Forelimb muscle (tissue), 1 donor: ENCODE data around the gene ZC3HAV1. TPM values are rescaled to one million over a fixed set of nuclear protein-coding genes. Genes with fewer than 3 reads are reported as not detected.
"Not testable (repeated sequence)": the region's sequence is repeated elsewhere in the genome, so short reads cannot be mapped to it uniquely, and the experiment has no call there.

ENCODE experiments used
- DNase-seq: peaks from one replicate; pipeline ENCODE4 v3.0.0-alpha.2; 2013; ENCODE audit warnings: low read depth
- polyA plus RNA-seq: library from polyadenylated mRNA; unstranded; fragments of 120-200 nt; gene quantifications from one replicate; pipeline ENCODE4 v1.2.1, GENCODE V29; 2013; ENCODE audit not compliant: insufficient read length

The ZC3HAV1 gene
- polyA plus RNA-seq, 1 donor = 9.7 TPM

DNA sequence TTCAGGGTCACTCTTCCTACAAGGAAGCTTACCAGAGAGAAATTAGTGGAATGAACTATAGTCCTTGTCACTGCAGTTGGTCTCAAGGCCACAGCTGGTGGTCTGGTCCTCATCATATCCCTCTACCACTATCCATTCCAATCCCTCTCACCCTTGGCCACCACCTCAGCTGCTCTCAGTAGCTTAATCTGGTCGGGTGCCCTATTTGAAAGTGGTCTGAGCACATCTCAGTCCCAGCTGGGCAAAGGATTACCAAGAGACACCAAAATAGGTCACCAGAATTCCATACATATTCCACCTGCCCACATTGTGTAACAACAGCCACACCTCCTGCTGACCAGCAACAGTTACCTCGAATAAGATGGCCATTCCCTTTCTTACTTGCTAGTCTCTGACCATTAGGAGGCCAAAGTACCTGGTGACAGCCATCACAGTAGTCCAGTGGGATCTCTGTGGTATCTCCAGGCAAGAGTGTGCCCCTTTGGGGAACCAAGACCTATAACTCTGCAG is 3.3 kb upstream of the ZC3HAV1 start:
- DNase-seq = no peak

DNA sequence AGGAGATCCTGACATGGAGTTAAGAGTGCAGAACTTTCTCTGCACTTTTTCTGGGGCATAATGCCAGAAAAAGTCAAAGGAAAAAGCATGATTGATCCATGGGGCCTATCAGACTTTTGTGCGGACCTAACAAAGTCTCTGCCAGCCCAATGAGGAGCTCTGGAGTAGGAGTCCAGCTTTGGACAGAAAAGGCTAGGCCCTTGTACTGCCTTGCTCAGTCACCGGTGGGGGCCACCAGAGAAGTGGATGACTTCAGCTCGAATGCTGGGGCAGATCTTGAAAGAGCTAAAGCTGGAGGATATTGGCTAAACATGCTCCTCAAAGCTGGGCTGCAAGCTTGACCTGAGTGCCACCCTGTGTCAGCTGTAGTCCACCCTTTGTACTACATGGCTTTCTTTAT is 2.8 kb upstream of the ZC3HAV1 start:
- no peak for DNase-seq

DNA sequence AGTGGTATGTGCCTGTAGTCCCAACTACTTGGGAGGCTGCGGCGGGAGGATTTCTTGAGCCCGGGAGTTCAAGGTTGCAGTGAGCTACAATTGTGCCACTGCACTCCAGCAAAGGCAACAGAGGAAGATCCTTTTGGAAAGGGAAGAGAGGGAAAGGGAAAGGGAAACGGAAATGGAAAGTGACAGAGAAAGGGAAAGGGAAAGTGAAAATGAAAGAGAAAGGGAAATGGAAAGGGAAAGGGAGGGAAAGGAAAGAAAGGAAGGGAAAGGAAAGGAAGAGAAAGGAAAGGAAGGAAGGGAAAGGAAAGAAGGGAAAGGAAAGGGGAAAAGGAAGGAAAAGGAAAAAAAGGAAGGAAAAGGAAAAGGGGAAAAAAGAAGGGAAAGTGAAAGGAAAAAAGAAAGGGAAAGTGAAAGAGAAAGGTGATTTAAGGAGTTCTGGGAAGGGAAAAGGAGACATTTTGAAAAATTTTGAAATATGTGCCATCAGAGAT is 2.3 kb upstream of the ZC3HAV1 start:
- no peak for DNase-seq

DNA sequence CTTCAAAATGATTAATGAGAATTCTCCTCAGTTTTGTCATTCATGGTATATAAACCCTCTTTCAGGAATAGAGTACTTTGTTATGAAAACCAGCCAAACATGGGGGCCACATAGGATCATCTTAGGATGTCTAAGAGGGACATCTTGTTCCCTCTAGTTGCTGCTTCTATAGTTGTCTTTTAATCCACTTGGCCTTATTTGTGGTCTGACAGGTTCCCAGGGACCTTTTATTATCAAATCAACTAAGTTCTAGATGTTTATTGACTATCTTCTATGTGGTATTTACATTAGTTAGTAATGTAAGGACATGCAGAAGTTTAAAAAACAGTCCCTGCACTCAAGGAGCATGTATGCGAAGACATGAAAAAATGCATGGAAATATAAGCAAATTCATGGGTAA is 1.6 kb upstream of the ZC3HAV1 start:
- DNase-seq = no peak

DNA sequence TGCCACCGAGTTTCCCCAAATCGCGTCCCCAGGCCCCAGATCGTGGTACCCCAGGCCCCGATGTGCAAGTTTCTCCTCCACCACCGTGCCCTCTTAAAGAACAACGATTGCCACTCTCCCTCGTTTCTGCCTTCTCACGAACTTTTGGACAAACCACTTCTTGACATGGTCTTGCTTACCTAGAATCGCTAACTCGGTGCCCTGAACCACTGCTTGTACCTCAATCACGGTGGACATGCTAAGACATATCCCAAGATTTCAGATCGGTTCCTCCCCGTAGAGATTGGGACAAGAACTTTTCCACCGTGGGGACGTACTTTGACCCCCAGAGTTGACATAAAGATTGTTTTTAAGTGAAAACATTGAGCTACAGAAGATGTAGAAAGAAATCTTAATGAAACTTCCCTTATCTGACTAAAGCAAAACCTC is 477 bp upstream of the ZC3HAV1 start:
- no peak for DNase-seq

DNA sequence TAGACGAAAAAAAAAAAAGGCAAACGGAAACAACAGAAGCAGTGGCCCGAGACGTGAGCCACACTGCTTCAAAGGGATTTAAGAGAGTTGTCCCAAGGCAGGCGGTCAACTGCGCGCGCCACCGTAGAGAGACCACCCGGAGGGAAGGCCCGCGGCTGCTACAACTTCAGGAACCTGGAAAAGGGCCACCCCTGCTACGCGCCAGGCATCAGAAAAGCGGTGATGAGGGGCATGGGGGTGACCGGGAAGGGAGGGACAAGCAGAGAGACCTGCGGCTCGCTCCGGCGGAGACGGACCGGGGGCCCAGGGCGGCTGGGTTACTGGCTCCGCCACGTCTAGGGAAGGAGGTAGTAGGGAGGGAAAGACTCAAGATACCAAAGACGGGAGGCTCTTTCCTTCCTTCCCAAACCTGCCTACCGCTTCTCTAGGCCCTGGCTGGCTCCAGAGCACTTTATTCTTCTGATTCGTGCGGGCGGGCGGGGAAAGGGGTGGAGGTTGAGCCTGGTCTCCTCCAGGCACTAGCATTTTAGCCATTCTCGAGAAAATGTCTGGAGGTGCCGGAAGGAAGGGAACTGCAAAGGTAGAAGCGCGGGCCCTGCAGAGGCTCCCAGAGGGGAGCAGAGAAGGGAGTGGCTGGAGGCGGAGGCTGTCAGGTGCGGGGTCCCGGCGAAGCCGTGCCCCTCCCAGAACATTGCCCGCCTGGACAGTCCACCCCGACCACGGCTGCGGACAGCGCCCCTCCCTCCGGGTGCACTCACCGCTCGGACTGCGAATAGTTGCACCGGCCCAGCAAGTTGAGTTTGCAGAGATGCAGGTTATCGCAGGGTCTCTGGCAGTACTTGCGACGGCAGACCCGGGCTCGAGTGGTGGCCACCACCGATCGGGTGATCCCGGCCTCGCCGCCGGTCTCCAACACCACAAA is 993 bp downstream of the ZC3HAV1 start:
- DNase-seq = no peak

DNA sequence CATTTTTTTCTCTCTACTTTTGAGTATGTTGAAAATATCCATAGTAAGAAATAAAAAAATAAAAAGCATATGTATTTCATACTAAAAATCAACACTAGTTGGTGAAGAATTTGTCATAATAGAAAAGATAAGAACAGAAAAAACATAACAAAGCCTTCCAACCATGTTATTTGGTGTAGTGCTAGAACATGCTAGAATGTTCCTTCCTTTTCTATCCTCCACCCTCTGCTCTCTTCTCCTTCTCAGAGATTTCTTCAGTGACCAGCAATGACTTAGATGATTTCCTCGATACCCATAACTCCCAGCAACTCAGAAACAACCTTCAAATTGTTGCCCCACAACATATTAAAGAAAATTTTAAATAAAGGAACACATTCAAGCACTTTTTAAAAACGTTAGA is 2.6 kb downstream of the ZC3HAV1 start:
- DNase-seq = no peak

DNA sequence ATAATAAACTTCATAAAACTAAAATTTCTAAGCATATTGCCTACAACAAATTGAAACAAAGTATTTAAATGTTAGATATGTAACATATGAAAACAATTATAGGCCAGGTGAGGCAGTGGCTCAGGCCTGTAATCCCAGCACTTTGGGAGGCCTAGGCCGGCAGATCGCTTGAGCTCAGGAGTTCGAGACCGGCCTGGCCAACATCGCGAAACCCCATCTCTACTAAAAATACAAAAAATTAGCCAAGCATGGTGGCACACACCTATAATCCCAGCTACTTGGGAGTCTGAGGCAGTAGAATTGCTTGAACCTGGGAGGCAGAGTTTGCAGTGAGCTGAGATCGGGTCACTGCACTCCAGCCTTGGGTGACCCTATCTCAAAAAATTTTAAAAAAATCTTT is 3.3 kb downstream of the ZC3HAV1 start:
- not testable (repeated sequence) for DNase-seq

DNA sequence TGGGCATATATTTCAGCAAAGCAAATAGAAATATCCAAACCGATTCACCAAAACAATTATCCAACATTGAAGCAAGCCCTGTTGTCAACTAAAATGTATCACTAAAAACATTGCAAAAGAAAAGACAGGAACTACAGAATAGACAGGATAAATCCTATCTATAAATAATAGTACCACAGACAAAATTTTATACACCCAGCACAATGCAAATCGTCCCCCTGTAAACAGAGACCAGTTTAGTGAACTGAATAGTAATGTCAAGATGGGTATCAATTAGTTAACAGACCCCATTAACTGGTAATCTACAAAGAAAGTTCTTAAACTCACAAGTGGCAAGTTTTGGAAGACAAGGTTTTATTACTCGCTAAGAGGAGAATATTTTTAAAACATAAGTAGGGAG is 4.0 kb downstream of the ZC3HAV1 start:
- no peak for DNase-seq

DNA sequence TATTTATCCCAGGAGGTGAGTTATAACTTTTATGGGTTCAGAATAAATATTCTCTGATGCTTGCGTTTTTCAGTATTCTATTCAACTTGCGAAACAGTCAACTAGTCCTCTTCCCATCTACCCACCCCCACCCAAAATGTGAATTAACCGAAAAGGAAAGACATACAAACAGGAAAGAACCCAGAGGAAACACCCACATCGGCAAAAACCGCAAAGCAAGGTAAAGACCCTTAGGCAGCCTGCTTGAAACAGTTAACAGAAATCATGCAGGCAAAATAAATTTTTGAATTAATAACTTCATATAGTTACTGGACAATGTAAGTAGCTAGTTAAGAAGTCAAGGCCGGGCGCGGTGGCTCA is 5.4 kb downstream of the ZC3HAV1 start:
- DNase-seq = no peak

DNA sequence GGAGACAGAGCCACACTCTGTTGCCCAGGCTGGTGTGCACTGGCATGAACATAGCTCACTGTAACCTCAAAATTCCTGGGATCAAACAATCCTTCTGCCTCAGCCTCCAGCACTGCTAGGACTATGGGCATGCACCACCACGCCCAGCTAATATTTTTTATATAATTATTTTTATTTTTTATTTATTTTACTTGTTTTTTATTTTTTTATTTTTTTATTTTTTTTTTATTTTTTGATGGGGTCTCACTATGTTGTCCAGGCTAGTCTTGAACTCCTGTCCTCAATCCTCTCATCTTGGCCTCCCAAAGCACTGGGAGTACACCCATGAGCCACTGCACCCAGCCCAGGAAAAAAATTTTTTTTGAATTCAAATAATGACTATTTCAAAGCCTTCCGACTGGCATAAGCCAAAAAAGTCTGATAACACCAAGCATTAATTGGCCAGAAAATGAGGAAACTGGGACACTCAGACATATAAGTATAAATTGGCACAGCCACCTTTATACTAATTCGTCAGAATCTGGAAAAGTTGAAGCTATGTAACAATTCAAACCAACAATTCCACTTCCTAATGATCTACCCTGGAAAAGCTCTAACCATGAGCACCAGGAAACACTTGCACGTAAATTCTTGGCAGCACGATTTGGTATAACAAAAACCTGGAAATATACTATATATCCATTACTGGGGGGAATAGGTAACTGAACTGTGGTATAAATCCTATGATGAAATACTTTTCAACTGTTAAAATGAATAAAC is 6.3 kb downstream of the ZC3HAV1 start:
- DNase-seq = no peak

DNA sequence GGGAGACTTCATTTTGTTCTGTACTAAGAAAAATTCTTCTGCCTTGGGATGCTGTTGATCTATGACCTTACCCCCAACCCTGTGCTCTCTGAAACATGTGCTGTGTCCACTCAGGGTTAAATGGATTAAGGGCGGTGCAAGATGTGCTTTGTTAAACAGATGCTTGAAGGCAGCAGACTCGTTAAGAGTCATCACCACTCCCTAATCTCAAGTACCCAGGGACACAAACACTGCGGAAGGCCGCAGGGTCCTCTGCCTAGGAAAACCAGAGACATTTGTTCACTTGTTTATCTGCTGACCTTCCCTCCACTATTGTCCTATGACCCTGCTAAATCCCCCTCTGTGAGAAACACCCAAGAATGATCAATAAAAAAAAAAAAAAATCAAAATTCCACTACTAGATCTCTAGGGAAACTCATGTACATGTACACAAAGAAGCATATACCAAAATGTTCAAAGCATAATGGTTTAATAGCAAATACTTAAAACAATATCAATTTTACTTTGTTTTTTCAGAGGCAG is 7.8 kb downstream of the ZC3HAV1 start:
- DNase-seq = not testable (repeated sequence)

DNA sequence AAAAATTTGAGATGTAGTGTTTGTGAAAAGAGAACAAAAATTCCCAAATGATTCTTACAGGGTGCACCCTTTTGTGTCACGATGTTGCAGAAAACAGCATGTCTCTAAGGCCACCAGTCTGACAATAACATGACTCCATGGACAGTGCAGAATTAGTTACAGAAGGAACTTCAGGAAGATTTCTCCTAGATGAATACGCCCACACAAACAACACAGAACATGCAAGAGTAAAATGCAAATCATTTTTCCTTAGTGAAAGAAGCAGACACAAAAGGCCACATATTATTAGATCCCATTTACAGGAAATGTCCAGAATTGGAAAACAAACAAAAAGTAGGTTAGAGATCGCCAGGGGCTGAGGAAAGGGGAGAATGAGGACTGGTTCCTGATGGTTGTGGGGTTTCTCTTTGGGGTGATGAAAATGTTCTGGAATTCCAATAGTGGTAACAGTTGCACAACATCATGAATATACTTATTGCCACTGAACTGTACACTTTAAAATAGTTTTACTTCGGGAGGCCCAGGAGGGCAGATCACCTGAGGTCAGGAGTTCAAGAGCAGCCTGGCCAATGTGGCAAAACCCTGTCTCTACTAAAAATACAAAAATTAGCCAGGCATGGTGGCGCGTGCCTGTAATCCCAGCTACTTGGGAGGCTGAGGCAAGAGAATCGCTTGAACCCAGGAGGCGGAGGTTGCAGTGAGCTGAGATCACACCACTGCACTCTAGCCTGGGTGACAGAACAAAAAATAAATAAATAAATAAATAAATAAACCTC is 10.2 kb downstream of the ZC3HAV1 start:
- no peak for DNase-seq

DNA sequence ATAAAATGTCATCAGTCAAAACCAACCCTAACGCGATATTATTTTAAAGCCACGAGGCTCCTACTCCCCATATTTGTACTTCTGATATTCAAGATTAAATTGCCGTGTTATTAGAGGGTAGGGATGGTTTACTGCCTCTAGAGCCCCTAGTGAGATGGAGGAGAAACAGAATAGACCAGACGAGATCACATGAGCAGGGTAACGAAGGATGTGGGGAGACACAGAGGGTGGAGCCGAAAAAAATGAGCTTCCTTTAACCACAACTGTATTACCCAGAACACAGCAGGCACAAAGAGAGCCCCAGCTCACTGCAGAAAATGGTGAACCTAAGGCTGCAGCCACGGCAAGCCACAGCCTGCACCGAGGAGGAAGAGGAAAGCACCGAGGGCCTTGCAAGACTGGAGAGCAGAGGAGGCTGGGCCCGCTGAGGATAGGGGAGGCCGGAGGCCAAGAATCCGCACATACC is 14.3 kb downstream of the ZC3HAV1 start:
- no peak for DNase-seq

DNA sequence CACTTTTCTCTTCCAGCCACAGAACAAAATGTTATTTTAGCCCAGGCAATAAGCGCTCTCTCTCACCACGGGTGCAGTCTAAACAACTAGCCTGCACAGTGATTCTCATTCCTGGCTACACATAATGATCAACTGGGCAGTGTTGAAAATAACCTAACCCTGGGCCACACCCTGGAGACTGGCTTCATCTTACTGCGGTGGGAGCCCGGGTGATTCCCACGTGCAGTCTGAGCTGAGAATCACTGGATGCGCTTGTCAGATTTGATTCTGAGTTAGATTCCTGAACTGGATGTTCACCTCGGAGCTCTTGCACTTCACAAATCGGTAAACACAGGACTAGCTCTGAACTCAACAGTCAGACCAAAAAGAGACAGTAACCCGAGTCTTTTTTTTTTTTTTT is 14.9 kb downstream of the ZC3HAV1 start:
- no peak for DNase-seq

DNA sequence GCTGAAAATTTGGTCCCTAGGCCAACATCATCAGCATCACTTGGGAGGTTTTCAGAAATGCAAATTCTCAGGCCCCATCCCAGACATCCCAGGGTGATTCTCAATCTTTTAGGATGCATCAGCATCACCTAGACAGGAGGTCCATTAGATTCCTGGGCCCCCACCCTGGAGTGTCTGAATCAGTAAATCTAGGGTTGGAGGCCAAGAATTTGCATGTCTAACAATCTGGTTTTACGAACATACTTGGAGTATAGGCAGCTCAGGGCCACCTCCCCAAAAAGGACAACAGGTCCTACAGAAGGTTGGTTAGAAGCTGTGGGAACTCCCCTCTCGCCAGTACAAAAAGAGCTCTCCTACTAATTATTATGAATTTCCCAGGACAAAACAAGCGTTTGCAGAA is 15.5 kb downstream of the ZC3HAV1 start:
- DNase-seq = no peak

DNA sequence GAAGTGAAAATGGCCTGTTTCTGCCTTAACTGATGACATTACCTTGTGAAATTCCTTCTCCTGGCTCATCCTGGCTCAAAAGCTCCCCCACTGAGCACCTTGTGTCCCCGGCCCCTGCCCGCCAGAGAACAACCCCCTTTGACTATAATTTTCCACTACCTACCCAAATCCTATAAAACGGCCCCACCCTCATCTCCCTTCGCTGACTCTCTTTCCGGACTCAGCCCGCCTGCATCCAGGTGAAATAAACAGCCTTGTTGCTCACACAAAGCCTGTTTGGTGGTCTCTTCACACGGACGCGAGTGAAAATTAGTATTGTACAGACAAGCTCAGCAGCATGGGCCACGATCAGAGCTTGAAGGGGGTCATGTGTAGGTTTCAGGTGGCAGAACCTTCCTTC is 16.0 kb downstream of the ZC3HAV1 start:
- DNase-seq = not testable (repeated sequence)

DNA sequence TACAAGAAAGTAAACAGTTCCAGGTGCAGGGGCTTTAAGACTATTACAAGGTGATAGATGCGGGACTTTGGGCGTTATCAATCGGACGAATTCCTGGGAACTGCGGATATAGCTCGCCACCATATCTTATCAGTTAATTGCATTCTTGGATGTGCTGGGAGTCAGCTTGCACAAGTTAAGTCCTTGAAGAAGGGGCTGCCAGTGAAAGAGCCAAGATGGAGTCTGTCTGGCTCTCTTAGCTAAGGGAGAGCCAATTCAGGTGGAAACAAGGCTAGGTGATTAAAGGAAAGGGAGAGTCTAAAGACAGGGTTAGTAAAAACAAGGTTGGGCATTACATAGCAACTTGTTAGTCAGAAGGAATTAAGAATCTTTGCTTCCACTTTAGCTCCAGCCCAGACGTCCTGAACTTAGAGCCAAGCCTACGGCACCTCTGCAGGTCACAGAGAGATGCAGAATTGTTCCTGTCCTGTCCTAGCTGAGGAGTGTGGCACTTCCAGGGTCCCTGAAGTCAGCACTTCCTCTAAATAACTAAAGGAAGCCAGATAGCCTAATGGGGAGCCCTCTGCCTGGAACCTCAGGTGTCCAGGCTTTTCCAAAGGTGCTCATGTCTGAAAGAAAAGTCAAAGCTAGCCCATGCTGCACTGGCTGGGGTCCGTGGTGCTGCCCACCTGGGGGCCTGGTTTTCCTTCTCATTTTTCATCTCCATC is 17.3 kb downstream of the ZC3HAV1 start:
- DNase-seq = no peak

DNA sequence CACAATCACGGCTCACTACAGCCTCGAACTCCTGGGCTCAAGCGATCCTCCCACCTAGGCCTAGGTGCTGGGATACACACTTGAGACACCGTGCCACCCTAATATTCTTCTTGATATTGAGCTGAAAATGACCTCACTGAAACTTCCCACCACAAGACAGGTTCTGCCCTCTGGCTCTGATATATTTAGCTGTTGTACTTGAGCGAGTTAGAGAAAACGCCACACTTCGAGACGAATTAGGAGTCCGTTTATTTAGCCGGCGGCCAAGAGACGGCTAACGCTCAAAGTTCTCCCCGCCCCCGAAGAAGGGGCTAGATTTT is 17.9 kb downstream of the ZC3HAV1 start:
- no peak for DNase-seq

DNA sequence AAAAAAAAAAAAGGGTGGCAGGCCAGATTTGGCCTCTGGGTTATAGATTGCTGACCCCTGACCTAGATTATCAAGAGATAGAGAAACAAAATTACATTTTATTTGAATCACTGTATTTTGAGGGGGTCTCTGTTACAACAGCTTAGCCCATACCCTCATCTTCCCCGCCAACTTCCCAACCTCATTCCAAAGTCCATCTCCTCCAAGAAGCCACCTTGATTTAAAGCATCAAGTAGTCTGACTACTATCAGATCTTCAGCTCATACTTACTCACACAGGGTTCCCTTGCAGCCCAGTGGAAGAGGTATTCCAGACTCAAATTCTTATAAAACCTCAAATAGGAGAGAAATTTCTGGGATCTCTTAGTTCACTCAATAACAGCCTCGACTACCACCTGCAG is 20.4 kb downstream of the ZC3HAV1 start:
- DNase-seq = no peak

DNA sequence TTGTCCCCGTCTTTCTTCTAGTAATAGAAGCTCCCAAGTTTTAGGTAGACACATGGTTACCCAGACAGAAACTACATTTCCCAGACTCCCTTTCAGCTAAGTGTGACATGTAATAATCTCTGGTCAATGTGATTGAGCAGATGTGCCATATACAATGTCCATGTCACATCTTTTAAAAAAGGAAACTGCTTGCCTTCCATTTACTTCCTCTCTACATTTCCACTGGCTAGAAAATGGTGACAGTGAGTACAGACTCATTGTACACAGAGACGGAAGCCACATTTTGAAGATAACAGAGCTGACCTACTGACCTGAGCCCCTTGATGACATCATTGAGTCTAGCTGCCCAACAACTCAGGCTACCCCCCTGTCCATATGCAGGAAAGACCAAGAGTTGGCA is 21.3 kb downstream of the ZC3HAV1 start:
- no peak for DNase-seq
